ENCODE data around the gene DRICH1.

- TF ChIP-seq, protein P1, sequence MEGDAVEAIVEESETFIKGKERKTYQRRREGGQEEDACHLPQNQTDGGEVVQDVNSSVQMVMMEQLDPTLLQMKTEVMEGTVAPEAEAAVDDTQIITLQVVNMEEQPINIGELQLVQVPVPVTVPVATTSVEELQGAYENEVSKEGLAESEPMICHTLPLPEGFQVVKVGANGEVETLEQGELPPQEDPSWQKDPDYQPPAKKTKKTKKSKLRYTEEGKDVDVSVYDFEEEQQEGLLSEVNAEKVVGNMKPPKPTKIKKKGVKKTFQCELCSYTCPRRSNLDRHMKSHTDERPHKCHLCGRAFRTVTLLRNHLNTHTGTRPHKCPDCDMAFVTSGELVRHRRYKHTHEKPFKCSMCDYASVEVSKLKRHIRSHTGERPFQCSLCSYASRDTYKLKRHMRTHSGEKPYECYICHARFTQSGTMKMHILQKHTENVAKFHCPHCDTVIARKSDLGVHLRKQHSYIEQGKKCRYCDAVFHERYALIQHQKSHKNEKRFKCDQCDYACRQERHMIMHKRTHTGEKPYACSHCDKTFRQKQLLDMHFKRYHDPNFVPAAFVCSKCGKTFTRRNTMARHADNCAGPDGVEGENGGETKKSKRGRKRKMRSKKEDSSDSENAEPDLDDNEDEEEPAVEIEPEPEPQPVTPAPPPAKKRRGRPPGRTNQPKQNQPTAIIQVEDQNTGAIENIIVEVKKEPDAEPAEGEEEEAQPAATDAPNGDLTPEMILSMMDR (IDR thresholded peaks at IDR 0.05; ENCODE audit: control extremely low read depth in 1 of 3, insufficient read depth in 1 of 3, low read depth in 1 of 3, low read length in 3 of 3) = no peak
- TF ChIP-seq CBX8 (IDR thresholded peaks at IDR 0.05; ENCODE audit: borderline replicate concordance, low read depth, low read length) (no peak), SAP30 (IDR thresholded peaks at IDR 0.05; ENCODE audit: insufficient read depth, insufficient replicate concordance, low read length) (no peak), POLR2A (IDR thresholded peaks at IDR 0.05; ENCODE audit: control extremely low read depth in 1 of 2, low read depth in 2 of 2, low read length in 2 of 2) (no peak), SIN3A (conservative IDR thresholded peaks at IDR 0.05 in 1 of 2, IDR thresholded peaks at IDR 0.05 in 1 of 2; ENCODE audit: low read depth in 1 of 2, low read length in 2 of 2) (no peak), CREB1 (IDR thresholded peaks at IDR 0.05) (no peak), TAF1 (IDR thresholded peaks at IDR 0.05; ENCODE audit: low read depth, low read length) (no peak), USF2 (IDR thresholded peaks at IDR 0.05; ENCODE audit: low read length) (no peak), MAFK (IDR thresholded peaks at IDR 0.05; ENCODE audit: low read depth, low read length) (no peak)
Measured at GRCh38 chr22:23583153-23583552, 49.0 kb downstream of the DRICH1 start.

Data from H1 (cell line).